Measurements from ENCODE around the gene CCSER1.

CCSER1 gene

GRCh38 chr4:91630054-91630453, 1502.9 kb downstream of the CCSER1 start:
- no peak for DNase-seq

- DNase-seq: no peak
Measured at GRCh38 chr4:91630764-91631163, 1503.6 kb downstream of the CCSER1 start.

- no peak for DNase-seq
Measured at GRCh38 chr4:91631335-91631734, 1504.1 kb downstream of the CCSER1 start.

GRCh38 chr4:91636083-91636482, 1508.9 kb downstream of the CCSER1 start:
- DNase-seq: no peak
